ENCODE measurements around the gene PTPN11.
"Not testable (repeated sequence)": the region's sequence is repeated elsewhere in the genome, so short reads cannot be mapped to it uniquely, and the experiment has no call there.

Gene PTPN11

DNA sequence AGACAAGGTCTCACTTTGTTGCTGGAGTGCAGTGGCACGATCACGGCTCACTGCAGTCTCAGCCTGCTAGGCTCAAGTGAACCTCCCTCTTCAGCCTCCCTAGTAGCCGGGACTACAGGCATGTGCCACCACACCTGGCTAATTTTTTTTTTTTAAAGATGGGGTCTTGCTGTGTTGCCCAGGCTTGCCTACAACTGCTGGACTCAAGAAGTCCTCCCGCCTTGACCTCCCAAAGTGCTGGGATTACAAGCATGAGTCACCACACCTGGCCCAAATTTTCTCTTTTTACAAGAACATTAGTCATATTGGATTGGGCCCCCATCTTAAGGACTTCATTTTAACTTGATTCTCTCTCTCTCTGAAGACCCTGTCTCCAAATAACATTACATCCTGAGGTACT is 29.5 kb upstream of the PTPN11 start:
- no peak for DNase-seq (ENCODE audit: extremely low read depth, insufficient read length)
- Histone ChIP-seq H3K27me3 (replicated peaks; ENCODE audit: control insufficient read depth, insufficient read depth, low read length) (no peaks in the 10 kb centered on the region), H3K4me3 (replicated peaks; ENCODE audit: low read depth, low read length) (no peak overlapping the region), H3K36me3 (ENCODE audit: control insufficient read depth, insufficient read depth, low read length) (no peaks in the 10 kb centered on the region)
- TF ChIP-seq, protein P1, sequence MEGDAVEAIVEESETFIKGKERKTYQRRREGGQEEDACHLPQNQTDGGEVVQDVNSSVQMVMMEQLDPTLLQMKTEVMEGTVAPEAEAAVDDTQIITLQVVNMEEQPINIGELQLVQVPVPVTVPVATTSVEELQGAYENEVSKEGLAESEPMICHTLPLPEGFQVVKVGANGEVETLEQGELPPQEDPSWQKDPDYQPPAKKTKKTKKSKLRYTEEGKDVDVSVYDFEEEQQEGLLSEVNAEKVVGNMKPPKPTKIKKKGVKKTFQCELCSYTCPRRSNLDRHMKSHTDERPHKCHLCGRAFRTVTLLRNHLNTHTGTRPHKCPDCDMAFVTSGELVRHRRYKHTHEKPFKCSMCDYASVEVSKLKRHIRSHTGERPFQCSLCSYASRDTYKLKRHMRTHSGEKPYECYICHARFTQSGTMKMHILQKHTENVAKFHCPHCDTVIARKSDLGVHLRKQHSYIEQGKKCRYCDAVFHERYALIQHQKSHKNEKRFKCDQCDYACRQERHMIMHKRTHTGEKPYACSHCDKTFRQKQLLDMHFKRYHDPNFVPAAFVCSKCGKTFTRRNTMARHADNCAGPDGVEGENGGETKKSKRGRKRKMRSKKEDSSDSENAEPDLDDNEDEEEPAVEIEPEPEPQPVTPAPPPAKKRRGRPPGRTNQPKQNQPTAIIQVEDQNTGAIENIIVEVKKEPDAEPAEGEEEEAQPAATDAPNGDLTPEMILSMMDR (IDR thresholded peaks at IDR 0.05; ENCODE audit: insufficient read depth, low read length, poor library complexity, severe bottlenecking): no peak

DNA sequence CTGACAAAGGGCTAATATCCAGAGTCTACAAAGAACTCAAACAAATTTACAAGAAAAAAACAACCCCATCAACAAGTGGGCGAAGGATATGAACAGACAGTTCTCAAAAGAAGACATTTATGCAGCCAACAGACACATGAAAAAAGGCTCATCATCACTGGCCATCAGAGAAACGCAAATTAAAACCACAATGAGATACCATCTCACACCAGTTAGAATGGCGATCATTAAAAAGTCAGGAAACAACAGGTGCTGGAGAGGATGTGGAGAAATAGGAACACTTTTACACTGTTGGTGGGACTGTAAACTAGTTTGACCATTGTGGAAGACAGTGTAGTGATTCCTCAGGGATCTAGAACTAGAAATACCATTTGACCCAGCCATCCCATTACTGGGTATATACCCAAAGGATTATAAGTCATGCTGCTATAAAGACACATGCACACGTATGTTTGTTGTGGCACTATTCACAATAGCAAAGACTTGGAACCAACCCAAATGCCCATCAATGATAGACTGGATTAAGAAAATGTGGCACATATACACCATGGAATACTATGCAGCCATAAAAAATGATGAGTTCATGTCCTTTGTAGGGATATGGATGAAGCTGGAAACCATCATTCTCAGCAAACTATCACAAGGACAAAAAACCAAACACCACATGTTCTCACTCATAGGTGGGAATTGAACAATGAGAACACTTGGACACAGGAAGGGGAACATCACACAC is 28.7 kb upstream of the PTPN11 start:
- H3K36me3 ChIP-seq (ENCODE audit: control insufficient read depth, insufficient read depth, low read length); H3K4me3 ChIP-seq (replicated peaks; ENCODE audit: low read depth, low read length); H3K27me3 ChIP-seq (replicated peaks; ENCODE audit: control insufficient read depth, insufficient read depth, low read length); DNase-seq (ENCODE audit: extremely low read depth, insufficient read length): not testable (repeated sequence)

DNA sequence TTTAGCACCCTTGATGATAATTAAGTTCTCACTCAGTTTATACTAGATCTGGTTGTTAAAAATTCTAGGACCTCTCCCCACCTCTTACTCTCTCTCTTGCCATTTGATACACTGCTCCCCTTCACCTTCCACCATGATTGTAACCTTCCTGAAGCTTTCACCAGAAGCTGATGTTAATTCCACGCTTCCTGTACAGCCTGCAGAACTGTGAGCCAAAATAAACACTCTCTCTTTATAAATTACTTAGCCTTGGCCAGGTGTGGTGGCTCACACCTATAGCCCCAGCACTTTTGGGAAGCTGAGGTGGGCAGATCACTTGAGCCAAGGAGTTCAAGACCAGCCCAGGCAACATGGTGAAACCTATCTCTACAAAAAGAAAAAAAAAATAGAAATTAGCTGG is 25.4 kb upstream of the PTPN11 start:
- TF ChIP-seq, protein P1 (IDR thresholded peaks at IDR 0.05; ENCODE audit: insufficient read depth, low read length, poor library complexity, severe bottlenecking): no peak
- H3K4me3 ChIP-seq (replicated peaks; ENCODE audit: low read depth, low read length): no peak overlapping the region
- DNase-seq (ENCODE audit: extremely low read depth, insufficient read length): no peak
- H3K36me3 ChIP-seq (ENCODE audit: control insufficient read depth, insufficient read depth, low read length): no peaks in the 10 kb centered on the region
- H3K27me3 ChIP-seq (replicated peaks; ENCODE audit: control insufficient read depth, insufficient read depth, low read length): no peaks in the 10 kb centered on the region

DNA sequence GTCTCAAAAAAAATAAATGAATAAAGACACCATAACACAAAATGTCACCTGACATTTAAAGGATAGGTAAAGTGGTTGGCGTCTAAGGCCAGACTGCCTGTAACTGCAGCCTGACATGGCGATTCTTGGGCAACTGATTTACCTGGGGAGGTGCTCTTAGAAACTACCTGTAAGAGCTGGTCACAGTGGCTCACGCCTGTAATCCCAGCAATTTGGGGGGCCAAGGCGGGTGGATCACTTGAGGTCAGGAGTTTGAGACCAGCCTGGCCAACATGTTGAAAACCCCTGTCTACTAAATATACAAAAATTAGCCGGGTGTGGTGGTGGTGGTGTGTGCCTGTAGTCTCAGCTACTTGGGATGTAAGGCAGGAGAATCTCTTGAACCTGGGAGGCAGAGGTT is 17.7 kb upstream of the PTPN11 start:
- peaks cover 9% of the 10 kb centered on the region for H3K36me3 ChIP-seq (ENCODE audit: control insufficient read depth, insufficient read depth, low read length)
- no peak for DNase-seq (ENCODE audit: extremely low read depth, insufficient read length)
- TF ChIP-seq, protein P1 (IDR thresholded peaks at IDR 0.05; ENCODE audit: insufficient read depth, low read length, poor library complexity, severe bottlenecking): no peak
- no peaks in the 10 kb centered on the region for H3K27me3 ChIP-seq (replicated peaks; ENCODE audit: control insufficient read depth, insufficient read depth, low read length)
- no peak overlapping the region for H3K4me3 ChIP-seq (replicated peaks; ENCODE audit: low read depth, low read length)

DNA sequence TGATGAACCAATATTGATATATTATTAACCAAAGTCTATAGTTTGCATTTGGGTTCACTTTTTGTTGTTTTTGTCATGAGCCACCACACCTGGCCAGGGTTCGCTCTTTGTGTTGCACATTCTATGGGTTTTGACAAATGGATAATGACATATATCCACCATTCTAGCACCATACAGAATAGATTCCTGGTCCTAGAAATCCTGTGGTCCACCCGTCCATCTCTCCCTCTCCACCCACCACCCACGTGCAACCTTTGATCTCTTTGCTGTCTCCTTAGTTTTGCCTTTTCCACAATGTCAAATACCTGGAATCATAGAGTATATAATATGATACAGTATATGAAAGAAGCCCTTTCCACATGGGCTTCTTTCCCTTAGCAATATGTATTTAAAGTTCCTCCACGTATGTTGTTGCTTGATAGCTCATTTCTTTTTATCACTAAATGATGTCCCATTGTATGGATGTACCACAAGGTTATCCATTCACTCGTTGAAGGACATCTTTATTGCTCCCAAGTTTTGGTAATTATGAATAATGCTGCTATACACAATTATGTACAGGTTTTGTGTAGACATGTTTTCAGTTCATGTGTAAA is 16.7 kb upstream of the PTPN11 start:
- TF ChIP-seq, protein P1 (IDR thresholded peaks at IDR 0.05; ENCODE audit: insufficient read depth, low read length, poor library complexity, severe bottlenecking): no peak
- H3K4me3 ChIP-seq (replicated peaks; ENCODE audit: low read depth, low read length): no peak overlapping the region
- H3K27me3 ChIP-seq (replicated peaks; ENCODE audit: control insufficient read depth, insufficient read depth, low read length): no peaks in the 10 kb centered on the region
- peaks cover 15% of the 10 kb centered on the region for H3K36me3 ChIP-seq (ENCODE audit: control insufficient read depth, insufficient read depth, low read length)
- DNase-seq (ENCODE audit: extremely low read depth, insufficient read length): no peak

DNA sequence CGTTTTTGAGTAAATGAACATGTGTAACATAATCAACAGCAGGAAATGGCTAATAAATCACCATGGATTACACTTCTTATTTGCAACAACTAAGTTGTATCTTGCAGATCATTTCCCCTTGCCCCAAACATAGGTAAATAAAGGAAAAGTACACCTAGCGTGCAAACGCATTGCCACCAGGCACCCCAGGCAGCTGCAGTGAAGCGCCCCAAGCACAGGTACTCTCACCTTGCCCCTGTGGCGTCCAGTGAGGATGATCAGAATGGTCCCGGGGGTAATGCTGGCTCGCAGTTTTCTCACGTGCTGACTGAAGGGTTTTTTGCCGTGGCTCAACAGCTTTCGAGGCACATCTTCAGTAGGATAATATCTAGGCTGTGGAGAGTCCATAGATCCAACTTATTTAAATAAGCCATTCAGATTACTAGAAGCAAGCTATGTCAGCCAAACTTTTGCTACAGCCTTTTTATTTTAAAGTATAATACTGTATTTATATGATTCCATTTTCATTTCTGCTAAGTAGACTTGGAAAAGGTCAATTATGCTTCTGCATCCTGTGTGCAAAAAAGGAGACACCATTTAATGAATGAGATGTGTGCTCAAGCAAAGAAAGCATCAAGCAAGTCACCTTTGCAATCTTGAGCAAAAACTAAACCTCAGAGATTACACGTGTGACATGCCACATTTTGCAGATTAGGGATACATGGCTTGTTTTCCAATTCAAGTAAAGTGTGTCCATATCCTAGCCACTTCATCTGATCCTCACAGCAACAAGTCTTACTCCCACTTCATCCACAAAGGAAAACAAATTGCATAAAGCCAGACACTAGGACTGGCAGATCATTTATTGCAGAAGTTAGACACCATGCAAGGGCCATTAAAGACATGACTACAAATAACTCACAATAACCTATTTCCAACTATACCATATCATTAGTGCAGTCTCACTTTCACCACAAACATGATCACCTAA is 11.9 kb upstream of the PTPN11 start:
- no peaks in the 10 kb centered on the region for H3K27me3 ChIP-seq (replicated peaks; ENCODE audit: control insufficient read depth, insufficient read depth, low read length)
- H3K4me3 ChIP-seq (replicated peaks; ENCODE audit: low read depth, low read length): peak overlapping the region; percentile 65
- no peak for DNase-seq (ENCODE audit: extremely low read depth, insufficient read length)
- peaks cover 21% of the 10 kb centered on the region for H3K36me3 ChIP-seq (ENCODE audit: control insufficient read depth, insufficient read depth, low read length)
- TF ChIP-seq, protein P1 (IDR thresholded peaks at IDR 0.05; ENCODE audit: insufficient read depth, low read length, poor library complexity, severe bottlenecking): no peak

DNA sequence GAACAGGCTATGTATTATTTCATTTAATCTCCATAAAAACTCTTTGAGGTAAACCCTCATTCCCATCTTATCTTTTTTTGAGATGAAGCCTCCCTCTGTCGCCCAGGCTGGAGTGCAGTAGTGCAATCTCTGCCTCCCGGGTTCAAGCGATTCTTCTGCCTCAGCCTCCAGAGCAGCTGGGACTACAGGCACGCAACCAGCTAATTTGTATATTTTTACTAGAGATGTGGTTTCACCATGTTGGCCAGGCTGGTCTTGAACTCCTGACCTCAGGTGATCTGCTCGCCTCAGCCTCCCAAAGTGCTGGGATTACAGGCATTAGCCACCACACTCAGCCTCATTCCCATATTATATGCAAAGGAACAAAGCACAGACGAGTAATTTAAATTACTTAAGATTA is 11.1 kb upstream of the PTPN11 start:
- Histone ChIP-seq H3K36me3 (ENCODE audit: control insufficient read depth, insufficient read depth, low read length) (peaks cover 21% of the 10 kb centered on the region), H3K4me3 (replicated peaks; ENCODE audit: low read depth, low read length) (peak overlapping the region; percentile 65)
- not testable (repeated sequence) for DNase-seq (ENCODE audit: extremely low read depth, insufficient read length); H3K27me3 ChIP-seq (replicated peaks; ENCODE audit: control insufficient read depth, insufficient read depth, low read length)
